ENCODE measurements around the gene HCFC1.

HCFC1 gene

GRCh38 chrX:153930011-153930910, 41.4 kb downstream of the HCFC1 start:
- ChIA-PET POLR2A (no interaction called here), CTCF (interaction anchor here (1.0 to 2.7 kb wide), 3 partner anchors 16 to 166 kb away, joined by 3 to 8 read pairs (median 4); partner anchors contain the start of gene PLXNB3)
- no peak for TF ChIP-seq CTCF (IDR thresholded peaks at IDR 0.05; ENCODE audit: insufficient read depth, low read length, missing control alignments)
- H3K4me3 ChIP-seq (ENCODE audit: low read depth, low read length) = no peak overlapping the region
- no peak for DNase-seq (ENCODE audit: low read depth, low spot score)

- POLR2A ChIA-PET = no interaction called here
- H3K4me3 ChIP-seq (ENCODE audit: low read depth, low read length) = no peak overlapping the region
- no peak for TF ChIP-seq CTCF (IDR thresholded peaks at IDR 0.05; ENCODE audit: insufficient read depth, low read length, missing control alignments)
- DNase-seq (ENCODE audit: low read depth, low spot score) = no peak
- CTCF ChIA-PET = interaction anchor here (1.7 to 2.7 kb wide), 2 partner anchors 17 to 165 kb away, joined by 4 to 8 read pairs; partner anchors contain the start of gene PLXNB3
These were observed 42.0 kb downstream of the HCFC1 start for GRCh38 chrX:153929576-153929975.

- CTCF ChIA-PET = interaction anchor here (0.7 to 2.7 kb wide), 6 partner anchors 18 to 423 kb away, joined by 3 to 8 read pairs (median 4); partner anchors contain the start of gene PLXNB3
- H3K4me3 ChIP-seq (ENCODE audit: low read depth, low read length) = no peak overlapping the region
These were observed 42.8 kb downstream of the HCFC1 start for GRCh38 chrX:153928846-153929245.

GRCh38 chrX:153927922-153928760, 43.5 kb downstream of the HCFC1 start:
- TF ChIP-seq CTCF (IDR thresholded peaks at IDR 0.05; ENCODE audit: insufficient read depth, low read length, missing control alignments) = no peak
- ChIA-PET POLR2A (interaction anchor here (0.6 to 2.0 kb wide), 5 partner anchors 17 to 162 kb away, joined by 3 to 9 read pairs (median 3); partner anchors contain the start of genes IDH3G and SSR4), CTCF (interaction anchor here (0.7 to 2.7 kb wide), 8 partner anchors 11 to 472 kb away, joined by 3 to 8 read pairs (median 4); no protein-coding TSS in a partner anchor)
- peak overlapping the region; percentile 62 for H3K4me3 ChIP-seq (ENCODE audit: low read depth, low read length)
- DNase-seq (ENCODE audit: low read depth, low spot score) = peak; percentile 83

More at GRCh38 chrX:153928846-153929245, 42.8 kb downstream of the HCFC1 start:
- TF ChIP-seq CTCF (IDR thresholded peaks at IDR 0.05; ENCODE audit: insufficient read depth, low read length, missing control alignments) = no peak
- no peak for DNase-seq (ENCODE audit: low read depth, low spot score)
- POLR2A ChIA-PET = interaction anchor here (1.4 to 2.0 kb wide), 2 partner anchors 135 to 163 kb away, joined by 5 to 9 read pairs; partner anchors contain the start of genes IDH3G and SSR4

GRCh38 chrX:153927672-153927921, 44.0 kb downstream of the HCFC1 start:
- TF ChIP-seq CTCF (IDR thresholded peaks at IDR 0.05; ENCODE audit: insufficient read depth, low read length, missing control alignments) = no peak
- DNase-seq (ENCODE audit: low read depth, low spot score) = no peak
- H3K4me3 ChIP-seq (ENCODE audit: low read depth, low read length) = peak overlapping the region; percentile 62
- ChIA-PET CTCF (interaction anchor here (0.7 to 6.6 kb wide), 6 partner anchors 10 to 472 kb away, joined by 3 to 84 read pairs (median 6); partner anchors contain the start of gene RENBP), POLR2A (interaction anchor here (0.8 to 2.0 kb wide), 3 partner anchors 43 to 161 kb away, joined by 3 to 9 read pairs (median 3); no protein-coding TSS in a partner anchor)
